ENCODE results near the gene TNS3. TPM values are rescaled to one million over a fixed set of nuclear protein-coding genes. Genes with fewer than 3 reads are reported as not detected.

TNS3 gene
- total RNA-seq, 1 experiment from 2014 or later: 97.2 TPM

DNA sequence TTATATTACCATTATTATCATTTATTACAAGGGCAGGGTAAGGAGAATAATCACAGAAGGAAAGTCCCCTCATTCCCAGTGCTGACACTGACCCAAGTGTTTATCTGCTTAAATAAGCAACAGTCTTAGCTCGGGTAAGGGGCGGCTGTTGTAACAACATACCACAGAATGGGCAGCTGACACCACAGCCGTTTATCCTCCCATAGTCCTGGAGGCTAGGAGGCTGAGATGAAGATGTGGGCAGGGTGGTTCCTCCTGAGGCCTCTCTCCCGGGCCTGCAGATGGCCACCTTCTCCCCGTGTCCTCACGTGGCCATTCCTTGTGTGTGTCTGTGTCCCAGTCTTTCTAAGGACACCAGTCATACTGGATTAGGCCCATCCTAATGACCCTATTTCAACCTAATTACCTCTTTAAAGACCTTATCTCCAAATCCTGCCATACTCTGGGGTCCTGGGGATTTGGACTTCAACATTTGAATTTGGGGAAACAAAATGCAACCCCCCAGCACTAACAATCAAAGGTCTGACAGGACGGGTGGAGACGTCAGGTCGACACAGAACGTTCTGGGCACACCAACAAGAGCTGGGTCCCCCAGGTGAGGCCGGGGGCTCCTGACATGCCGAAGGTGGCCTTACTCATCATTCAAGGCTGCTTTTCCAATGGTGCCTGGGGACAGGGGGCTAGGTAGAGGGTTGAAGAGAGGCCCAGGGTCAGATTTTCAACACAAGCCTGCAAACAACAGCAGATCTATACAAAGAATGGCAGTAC is 93.5 kb downstream of the TNS3 start:
- DNase-seq (ENCODE audit: low spot score): no peak

DNA sequence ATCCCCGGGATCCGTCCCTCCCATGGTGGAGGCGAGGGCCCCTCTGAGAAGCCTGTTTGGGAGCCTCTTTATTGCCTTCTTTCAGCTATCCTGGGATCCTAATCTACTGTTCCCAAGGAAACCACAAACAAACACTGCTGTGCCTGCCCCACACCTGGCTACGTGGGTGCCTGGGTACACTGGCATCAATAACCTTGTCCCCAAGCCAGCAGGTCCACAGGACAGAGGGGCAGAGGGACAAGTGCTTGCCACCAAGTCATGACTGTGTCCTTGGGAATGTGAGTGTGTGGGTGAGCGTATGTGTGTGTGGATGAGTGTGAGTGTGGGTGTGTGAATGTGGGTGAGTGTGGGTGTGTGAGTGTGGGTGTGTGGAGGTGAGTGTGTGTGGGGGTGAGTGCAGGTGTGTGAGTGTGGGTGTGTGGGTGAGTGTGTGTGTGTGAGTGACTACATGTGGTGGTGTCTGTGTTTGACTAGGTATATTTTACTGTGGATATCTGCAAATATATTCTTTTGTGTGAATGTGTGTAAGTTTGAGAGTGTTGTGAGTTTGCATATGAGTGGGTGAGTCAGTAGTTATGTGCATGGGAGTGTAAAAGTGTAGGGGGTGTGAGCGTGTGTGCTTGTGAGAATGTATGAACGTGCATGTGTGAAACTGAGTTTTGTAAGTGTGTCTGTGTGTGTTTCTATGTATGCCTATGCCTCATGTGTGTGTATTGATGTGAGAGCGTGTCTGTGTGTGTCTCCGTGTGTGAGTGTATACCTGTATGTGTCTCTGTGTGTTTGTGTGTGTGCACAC is 96.1 kb downstream of the TNS3 start:
- no peak for DNase-seq (ENCODE audit: low spot score)

DNA sequence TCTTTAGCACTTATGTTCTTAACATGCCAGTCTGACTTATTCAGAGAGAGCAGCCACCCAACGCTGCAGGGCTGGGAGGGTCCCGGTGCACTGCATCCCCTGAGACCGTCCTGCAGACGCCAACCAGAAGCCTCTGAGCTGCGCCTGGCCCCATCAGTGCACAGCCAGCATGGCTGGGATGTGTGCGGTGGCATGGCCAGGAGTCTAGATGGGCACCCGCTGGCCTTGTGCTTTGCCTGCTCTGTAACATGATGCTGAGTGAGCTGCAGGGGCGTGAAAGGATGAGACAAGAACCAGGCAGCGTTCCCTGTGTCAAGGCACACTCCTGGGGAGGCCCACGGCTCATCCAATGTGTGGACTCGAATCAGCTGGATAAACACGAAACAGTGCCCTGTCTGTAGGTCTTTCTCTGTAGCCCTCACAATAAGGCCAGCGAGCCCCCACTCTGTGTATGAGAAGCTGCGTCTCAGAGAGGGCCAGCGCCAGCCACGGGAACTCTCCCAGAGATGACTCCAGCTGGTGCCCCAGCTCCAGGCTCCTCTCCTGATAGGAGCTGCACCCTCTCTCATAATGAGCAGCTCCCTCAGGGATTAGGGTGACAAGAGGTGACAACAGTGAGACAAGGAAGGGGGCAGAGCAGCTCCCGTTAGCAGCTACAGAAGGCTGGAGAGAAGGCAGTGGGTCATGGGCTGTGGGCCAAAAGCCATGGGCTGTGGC is 96.8 kb downstream of the TNS3 start:
- no peak for DNase-seq (ENCODE audit: low spot score)

DNA sequence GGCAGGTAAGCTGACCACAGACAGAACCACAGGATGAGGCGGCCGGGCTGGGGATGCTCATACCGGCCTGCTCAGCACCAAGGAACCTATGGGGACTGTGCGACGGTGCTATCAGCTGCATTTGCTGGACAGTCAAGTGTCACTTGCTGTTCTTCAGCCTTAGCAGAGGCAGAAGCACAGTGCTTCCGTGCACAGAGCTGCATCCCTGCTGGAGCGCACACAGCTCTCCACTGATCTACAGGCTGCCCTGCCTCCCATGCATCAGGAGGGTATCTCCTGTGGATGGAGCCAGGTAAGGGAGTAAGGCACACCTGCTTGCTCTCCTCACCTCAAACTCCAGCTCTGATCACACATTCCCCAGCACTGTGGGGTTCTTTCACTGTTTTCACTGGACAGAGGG is 97.5 kb downstream of the TNS3 start:
- DNase-seq (ENCODE audit: low spot score): no peak

DNA sequence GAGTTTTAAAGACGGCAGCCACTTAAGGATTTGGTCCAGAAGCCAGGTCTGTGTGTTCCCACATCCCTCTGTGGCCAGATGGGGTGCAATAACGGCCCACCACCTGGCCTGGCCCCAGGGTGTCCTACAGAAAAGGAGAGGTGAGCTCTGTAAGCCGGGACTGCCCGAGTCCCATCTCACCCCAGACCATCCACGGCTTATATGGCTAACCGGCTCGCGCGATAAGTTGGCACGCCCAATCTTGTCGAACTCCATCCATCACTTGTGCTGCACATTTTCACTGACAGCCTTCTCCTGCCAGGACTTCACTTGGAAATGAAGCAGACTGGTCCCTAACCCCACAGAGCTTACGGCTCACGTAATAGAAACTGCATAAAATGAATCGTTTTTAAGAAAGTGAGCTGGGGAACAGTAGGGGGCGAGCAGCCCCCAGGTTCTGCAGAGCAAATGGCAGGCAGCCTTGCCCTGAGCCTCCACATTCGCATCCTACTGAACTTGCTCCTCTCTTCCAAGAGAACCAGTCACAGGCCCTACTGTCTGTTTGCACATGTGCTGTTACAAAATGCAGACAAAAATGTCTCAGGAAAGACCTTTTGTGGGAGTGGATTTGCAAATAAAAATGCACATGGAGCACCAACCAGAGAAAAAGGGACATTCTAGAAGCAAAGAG is 98.2 kb downstream of the TNS3 start:
- no peak for DNase-seq (ENCODE audit: low spot score)

DNA sequence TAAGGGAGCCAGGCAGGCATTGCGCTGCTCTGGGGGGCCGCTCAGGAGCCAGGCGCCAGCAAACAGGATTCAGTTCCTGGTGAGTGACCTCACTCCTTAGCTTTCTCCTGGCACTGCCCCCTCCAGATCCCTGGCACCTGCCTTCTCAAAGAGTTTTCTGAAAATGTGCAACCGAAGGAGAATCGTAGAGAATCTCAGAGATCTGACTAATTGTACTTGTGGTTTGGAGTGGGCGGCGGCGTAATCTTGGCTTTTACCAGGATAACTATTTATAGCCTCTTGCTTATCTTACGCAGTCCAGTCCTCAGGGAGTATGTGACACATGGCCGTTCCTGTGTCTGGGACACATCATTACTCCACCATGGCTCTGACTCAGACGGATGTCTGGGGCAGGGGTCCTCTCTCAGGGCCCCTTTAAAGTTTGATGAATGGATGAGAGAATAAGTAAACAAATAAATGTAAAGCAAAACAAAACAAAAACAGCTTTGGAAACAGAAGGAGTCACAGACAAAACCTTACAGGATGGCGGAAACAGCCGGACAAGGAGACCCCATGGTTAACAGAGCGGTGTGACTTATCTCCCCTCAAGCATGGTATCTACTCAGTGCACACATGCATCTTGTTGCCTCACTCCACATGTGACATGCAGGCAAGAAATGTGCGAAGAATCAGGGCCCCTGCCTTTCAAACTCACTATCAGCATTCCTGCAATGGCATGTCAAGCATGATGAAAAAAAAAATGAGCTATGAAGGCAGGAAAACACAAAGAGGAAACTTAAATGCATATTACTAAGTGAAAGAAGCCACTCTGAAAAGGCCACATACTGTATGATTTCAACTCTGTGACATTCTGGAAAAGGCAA is 99.7 kb downstream of the TNS3 start:
- DNase-seq (ENCODE audit: low spot score): peak; percentile 99

DNA sequence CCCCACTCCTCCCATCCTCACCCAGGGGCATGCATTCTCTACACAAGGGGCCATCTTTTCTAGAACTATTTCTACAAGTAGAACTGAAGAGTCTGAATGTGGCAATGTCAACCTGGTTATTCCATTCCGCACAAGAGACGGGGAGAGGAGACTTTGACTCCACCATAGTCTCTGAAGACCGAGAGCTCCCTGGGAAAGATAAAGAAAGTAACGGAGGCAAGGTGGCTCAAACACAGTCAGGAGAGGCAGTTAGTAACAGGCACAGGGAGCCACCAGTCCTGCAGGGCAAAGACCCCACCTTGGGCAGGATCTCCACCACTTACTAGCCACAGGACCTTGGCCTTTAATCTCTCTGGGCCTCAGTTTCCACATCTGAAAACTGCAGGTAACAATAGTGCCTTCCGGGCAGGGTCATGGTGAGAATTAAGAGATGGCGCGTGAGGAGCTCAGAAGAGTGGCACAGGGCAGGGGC is 100.3 kb downstream of the TNS3 start:
- DNase-seq (ENCODE audit: low spot score): no peak

DNA sequence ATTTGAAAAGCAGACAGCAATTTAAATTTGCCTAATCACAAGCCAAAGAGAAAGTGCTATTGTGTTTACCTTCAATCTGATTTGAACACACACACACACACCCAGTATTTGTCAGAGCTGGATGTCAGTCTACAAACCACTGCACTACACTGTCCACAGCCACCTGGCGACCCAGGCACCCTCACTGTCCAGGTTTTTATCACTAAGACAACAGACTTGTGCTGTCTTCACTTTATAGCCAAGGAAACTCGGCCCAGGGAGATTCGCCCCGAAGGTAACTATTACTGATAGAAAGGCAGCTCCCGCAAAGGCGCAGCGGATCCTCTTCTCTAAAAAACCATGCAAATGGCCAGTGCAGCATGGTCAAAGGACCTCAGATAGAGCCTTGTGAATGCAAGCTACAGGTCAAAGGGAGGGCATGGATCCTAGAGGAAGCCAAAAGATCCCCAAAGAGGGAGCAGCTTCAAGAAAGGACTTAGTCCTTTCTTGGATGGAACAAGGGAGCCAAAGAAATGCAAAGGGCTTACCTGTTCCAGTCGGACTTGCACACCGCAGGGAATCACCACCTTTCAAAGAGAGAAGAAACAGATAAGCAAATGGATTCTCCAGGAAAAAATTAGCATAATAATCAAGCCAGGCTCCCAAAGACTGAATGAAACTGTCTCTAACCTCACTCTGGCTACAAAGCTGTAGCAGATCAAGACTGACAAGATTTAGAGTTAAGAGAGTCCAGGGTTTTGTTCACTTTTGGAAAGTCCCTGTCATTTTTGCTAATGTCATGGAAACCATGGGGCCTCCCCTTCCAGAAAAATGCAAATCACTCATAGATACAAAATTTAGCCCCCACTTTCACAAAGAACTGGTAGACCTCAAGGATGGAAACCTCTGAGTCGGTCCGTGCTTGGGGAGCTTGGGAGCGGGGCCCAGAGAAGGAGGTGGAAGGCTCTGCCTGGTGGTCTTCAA is 101.1 kb downstream of the TNS3 start:
- DNase-seq (ENCODE audit: low spot score): no peak

DNA sequence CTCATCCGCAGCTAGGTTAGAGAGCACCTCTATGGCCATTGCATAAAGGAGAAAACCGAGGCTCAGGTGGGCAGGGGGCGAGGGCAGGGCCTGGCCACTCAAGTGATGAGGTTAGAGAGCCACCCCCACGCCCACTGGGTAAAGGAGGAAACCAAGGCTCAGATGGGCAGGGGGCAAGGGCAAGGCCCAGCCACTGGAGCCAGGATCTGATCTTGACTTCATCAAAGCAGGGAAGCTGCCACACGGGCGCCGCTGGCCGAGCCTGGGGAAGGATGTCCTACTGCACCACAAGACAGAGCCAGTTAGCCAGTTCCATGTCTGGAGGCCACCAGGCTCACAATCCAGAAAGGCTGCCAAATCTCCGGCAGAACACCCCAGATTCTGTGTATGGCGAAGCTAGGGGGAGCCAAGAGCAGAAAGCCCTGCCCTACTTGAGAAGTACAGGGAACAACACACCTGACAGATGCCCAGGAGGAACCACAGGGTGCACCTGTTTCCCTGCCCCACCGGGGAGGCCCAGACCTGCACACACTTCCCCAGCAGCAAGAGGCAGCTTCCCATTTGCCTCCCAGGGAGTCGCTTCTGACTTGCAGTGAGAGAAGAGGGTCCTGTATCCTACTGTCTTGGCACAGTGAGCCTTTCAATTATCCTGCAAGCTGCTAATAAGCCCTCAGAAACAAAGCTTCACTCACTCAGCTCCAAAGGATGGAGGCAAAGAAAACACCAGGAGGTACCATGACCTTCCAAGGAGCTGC is 101.9 kb downstream of the TNS3 start:
- DNase-seq (ENCODE audit: low spot score): no peak

DNA sequence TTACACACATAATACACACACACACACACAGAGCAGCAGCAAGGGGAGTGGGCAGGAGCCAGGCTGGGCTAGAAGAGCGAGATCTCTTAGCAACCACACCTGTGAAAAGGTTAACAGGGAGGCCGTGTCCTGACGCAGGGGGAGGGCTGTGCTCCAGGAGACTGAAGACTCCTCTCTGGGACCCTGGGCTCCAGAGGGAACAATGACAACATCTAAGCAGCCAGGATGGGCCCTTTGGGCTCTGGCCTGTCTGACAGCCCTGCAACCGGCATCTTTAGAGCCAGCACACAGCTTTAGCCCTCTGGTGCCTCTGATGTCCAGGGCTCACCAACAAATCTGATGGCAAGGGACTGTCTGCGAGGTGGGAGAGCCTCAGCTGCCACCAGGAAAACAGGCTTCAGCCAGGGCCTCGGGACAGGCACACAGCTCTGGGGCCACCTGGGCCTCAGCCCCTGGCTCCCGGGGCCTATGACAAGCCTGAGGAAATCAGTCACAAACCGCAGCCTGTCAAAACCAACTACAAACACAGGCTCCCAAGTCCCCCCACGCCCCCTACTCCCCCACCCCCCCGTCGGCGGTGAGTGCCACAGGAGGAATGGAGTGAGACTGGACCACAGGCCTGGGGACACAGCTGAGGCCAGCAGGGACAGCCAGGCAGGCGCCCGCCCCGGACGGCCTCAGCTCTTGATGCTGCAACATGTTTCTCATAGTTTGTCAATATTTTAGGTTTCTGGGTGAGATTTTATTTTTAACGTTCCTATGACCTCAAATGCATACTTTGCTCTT is 102.8 kb downstream of the TNS3 start:
- DNase-seq (ENCODE audit: low spot score): no peak

DNA sequence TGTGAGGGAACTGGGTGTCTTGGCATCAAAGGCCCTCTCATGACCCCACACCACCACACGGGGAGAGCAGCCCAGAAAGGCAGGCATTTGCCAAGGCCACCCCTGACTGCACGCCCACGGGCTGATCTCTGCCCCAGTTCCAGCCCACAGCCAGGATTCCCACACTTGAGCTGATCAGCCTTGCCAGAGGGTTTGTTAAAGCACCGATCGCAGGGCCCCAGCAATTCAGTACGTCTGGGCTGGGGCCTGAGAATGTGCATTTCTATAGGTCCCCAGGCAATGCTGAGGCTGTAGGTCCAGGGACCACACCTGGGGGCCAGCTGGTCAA is 103.9 kb downstream of the TNS3 start:
- DNase-seq (ENCODE audit: low spot score): no peak

DNA sequence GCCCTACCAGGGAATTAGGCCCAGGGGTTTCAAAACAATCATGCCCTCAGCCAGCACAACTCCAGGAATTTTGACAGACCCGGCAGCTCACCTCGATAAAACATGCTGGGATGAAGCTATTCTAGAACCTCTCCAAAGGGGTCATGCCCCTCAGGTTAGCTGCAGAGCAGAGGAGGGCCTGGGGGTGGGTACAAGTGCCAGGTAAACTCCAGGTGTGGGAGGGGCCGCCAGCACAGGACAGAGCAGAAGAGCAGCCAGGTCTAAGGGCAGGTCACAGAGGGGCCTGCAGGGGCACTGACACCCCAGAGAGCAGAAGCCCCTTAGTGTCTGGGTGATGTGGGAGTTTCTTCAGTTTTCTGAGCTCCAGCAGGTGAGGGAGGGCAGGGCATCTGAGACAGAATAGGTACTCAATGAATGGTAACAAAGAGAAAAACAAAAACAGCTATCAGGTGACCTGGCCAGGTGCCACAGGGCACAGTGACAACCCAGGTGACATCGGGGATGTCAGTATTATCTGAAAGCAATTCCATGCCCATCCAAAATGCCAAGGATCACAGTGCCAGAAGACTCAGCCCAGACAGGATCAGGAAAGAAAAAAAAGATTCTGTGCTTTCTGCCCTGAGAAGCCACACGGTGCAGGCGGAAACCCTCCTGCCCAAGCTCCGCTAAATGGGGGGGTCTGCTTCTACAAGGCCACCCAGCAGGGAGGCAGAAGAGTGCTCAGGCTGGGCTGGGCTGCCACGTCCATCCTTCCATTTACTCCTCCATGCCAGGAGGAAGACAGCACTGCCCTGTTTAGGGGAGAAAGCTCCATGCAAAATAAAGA is 104.5 kb downstream of the TNS3 start:
- DNase-seq (ENCODE audit: low spot score): no peak

DNA sequence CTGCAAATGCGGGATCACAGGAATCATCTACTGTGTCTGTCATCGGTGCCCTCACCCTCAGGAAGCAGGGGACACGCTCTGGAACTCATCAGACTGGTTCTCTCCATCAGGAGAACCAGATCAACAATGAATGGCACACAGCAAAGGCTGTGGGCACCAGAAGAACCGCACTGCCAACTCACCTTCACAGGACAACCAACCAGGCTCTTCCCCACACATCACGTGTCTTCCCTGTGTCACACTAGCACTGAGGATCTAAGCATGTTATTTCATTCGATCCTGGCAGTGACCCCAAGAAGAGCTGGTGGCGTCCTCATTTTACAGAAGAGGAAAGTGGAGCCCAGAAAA is 106.1 kb downstream of the TNS3 start:
- DNase-seq (ENCODE audit: low spot score): no peak

DNA sequence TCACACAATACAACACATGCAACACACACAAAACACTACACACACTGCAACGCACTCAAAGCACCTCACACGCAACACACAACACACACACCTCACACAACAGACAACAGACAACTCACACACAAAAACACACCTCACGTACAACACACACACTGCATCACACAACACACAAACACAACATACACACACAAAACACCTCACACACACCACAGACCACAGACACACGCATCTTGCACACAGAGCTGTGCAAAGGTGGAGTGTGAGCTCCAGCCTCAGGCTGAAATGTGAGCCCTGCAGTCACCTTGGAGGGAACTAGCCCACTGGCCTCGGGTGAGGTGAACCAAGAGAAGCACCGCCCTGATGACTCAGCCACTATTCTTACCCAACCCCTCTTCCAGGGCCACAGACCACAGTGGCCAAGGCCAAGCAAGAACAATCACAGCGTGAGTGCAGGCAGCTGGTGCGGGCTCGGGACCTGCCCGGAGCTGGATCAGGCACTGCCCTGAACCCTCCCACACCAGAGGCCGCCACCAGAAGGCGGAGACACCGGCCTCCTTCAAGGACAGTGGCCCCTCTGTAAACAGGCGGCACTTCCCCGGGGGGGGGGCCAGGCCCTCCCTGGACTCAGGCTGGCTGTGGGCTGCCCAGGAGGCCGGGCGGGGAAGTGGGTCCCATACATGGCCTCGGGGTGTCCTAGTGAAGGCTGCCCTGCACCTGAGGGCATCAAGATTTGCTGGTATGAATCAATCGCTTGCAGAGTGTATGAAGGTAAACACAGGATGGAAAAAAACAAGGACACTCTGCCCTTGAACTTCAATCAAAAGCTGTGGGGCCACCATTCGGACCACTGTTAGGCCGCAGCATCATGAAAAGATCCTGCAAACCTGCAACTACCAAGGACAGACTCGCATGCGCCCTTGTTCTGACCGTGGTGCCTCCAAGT is 106.7 kb downstream of the TNS3 start:
- peak; percentile 100 for DNase-seq (ENCODE audit: low spot score)

DNA sequence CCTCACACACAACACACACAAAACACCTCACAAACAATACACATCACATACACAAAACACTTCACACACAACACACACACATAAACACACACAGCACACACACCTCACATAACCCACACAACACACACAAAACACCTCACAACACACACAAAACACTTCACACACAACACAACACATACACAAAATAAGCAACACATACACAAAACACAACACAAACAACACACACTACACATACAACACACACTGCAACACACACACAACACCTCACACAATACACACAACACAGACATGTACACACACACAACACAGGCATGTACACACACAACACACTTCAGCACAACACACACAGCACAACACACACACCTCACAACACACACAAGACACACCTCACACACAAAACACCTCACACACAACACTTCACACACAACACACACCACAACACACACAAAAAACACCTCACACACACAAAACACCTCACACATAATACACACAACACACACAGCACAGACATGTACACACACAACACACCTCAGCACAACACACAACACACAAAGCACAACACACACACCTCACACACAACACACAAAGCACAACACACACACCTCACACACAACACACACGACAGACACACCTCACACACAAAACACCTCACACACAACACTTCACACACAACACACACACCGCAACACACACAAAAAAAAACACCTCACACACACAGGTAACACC is 107.5 kb downstream of the TNS3 start:
- DNase-seq (ENCODE audit: low spot score): no peak

All from A172 (cell line).